ENCODE results near the gene PLVAP. TPM values are rescaled to one million over a fixed set of nuclear protein-coding genes. Genes with fewer than 3 reads are reported as not detected.

PLVAP gene
- total RNA-seq, 1 experiment from 2014 or later: 0.08 TPM

DNA sequence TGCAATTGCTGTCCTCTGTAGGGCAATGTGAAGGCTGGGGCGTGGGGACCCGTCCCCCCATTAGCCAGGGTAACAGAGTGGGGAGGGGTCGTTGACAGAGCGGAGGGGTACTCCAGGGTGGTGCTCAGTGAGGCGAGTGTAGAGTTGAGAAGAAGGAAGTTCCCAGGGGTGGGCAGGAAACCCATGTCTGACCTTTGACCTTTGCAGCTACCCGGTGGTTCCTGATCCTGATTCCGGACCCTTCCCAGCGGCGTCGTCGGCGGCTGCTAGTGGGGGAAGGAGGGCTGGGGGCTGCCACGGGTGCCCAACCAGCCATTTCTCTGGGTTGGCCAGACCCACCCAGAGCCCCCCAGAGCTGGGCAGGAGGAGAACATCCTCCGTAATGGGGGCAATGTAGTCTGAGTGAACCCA is 2.1 kb upstream of the PLVAP start:
- Histone ChIP-seq H3K4me3 (ENCODE audit: low read depth in 2 of 2, low read length in 2 of 2) (no peak overlapping the region), H3K4me1 (ENCODE audit: control insufficient read depth, insufficient read depth, low read length) (peaks cover 4% of the 10 kb centered on the region; the same call in 1 of the 2 replicates), H3K36me3 (ENCODE audit: control insufficient read depth, insufficient read depth, low read length) (no peaks in the 10 kb centered on the region), H3K9me3 (ENCODE audit: control insufficient read depth, insufficient read depth, low read depth, low read length) (no peaks in the 10 kb centered on the region), H3K27me3 (ENCODE audit: control insufficient read depth, insufficient read depth, low read length) (no peaks in the 10 kb centered on the region), H3K27ac (ENCODE audit: low read length) (no peak overlapping the region)
- ATAC-seq: no peak
- ChIA-PET POLR2A (no interaction called here), CTCF (no interaction called here)
- in situ Hi-C loops (cut with HindIII; ENCODE audit: low pct_unique_long_range_greater_than_20kb, low sequenced_read_pairs): no loop called here
- TF ChIP-seq POLR2AphosphoS5 (IDR thresholded peaks at IDR 0.05; ENCODE audit: low read depth, low read length) (no peak), SIN3A (IDR thresholded peaks at IDR 0.05; ENCODE audit: borderline replicate concordance, insufficient read depth, low read depth, low read length) (no peak), REST (IDR thresholded peaks at IDR 0.05; ENCODE audit: insufficient read depth in 1 of 2, low read depth in 2 of 2, low read length in 1 of 2) (no peak), TCF7L2 (IDR thresholded peaks at IDR 0.05; ENCODE audit: low read depth, low read length) (no peak)
- TF ChIP-seq, protein P1, sequence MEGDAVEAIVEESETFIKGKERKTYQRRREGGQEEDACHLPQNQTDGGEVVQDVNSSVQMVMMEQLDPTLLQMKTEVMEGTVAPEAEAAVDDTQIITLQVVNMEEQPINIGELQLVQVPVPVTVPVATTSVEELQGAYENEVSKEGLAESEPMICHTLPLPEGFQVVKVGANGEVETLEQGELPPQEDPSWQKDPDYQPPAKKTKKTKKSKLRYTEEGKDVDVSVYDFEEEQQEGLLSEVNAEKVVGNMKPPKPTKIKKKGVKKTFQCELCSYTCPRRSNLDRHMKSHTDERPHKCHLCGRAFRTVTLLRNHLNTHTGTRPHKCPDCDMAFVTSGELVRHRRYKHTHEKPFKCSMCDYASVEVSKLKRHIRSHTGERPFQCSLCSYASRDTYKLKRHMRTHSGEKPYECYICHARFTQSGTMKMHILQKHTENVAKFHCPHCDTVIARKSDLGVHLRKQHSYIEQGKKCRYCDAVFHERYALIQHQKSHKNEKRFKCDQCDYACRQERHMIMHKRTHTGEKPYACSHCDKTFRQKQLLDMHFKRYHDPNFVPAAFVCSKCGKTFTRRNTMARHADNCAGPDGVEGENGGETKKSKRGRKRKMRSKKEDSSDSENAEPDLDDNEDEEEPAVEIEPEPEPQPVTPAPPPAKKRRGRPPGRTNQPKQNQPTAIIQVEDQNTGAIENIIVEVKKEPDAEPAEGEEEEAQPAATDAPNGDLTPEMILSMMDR (IDR thresholded peaks at IDR 0.05): no peak
- DNase-seq (ENCODE audit: low read depth, low spot score): no peak
- BruUV-seq (replicated peaks): no TSS peak
- intact Hi-C loops (cut with micrococcal nuclease; ENCODE audit: unreplicated experiment): no loop called here

GRCh38 chr19:17378271-17378670 is 1.1 kb upstream of the PLVAP start:
- ChIA-PET POLR2A (interaction anchor here (0.6 kb wide), 1 partner anchor 33 kb away, joined by 14 read pairs; no protein-coding TSS in a partner anchor), CTCF (interaction anchor here (0.6 kb wide), 3 partner anchors 8 to 33 kb away, joined by 3 to 4 read pairs (median 3); no protein-coding TSS in a partner anchor)
- TF ChIP-seq POLR2AphosphoS5 (IDR thresholded peaks at IDR 0.05; ENCODE audit: low read depth, low read length) (no peak), REST (IDR thresholded peaks at IDR 0.05; ENCODE audit: insufficient read depth in 1 of 2, low read depth in 2 of 2, low read length in 1 of 2) (no peak), TCF7L2 (IDR thresholded peaks at IDR 0.05; ENCODE audit: low read depth, low read length) (no peak), SIN3A (IDR thresholded peaks at IDR 0.05; ENCODE audit: borderline replicate concordance, insufficient read depth, low read depth, low read length) (no peak)
- TF ChIP-seq, protein P1 (IDR thresholded peaks at IDR 0.05): no peak
- Histone ChIP-seq H3K4me1 (ENCODE audit: control insufficient read depth, insufficient read depth, low read length) (peaks cover 4% of the 10 kb centered on the region; the same call in 1 of the 2 replicates), H3K27ac (ENCODE audit: low read length) (no peak overlapping the region), H3K4me3 (ENCODE audit: low read depth in 2 of 2, low read length in 2 of 2) (no peak overlapping the region), H3K9me3 (ENCODE audit: control insufficient read depth, insufficient read depth, low read depth, low read length) (no peaks in the 10 kb centered on the region), H3K36me3 (ENCODE audit: control insufficient read depth, insufficient read depth, low read length) (no peaks in the 10 kb centered on the region), H3K27me3 (ENCODE audit: control insufficient read depth, insufficient read depth, low read length) (no peaks in the 10 kb centered on the region)
- DNase-seq (ENCODE audit: low read depth, low spot score) (no peak), ATAC-seq (no peak)
- intact Hi-C loops (cut with micrococcal nuclease; ENCODE audit: unreplicated experiment): no loop called here
- no TSS peak for BruUV-seq (replicated peaks)
- in situ Hi-C loops (cut with HindIII; ENCODE audit: low pct_unique_long_range_greater_than_20kb, low sequenced_read_pairs): no loop called here
